GM12892 (cell line): Measurements from ENCODE around the gene C6orf136.
"Not testable (repeated sequence)": the region's sequence is repeated elsewhere in the genome, so short reads cannot be mapped to it uniquely, and the experiment has no call there.

Experiments
- DNase-seq: peaks from one replicate; pipeline ENCODE4 v3.0.0; 2011; ENCODE audit not compliant: insufficient read length
- FAIRE-seq: peaks from 2 replicates; lab custom pipeline; 2011; peaks lifted over from hg19 to GRCh38; lab: Jason Lieb, UNC
- POLR2A ChIP-seq: IDR thresholded peaks from 2 replicates; pipeline ENCODE4 v1.6.1; 2011; ENCODE audit warnings: low read depth, low read length, control low read depth
- POLR2AphosphoS5 ChIP-seq: IDR thresholded peaks from 2 replicates; pipeline ENCODE4 v1.6.1; 2011; ENCODE audit warnings: low read depth, low read length, control low read depth
- TAF1 ChIP-seq: IDR thresholded peaks from 2 replicates; pipeline ENCODE4 v1.6.1; 2011; ENCODE audit warnings: low read depth, mild to moderate bottlenecking, control low read depth, low read length, borderline replicate concordance

Gene C6orf136

GRCh38 chr6:30647242-30648116 is 546 bp downstream of the C6orf136 start:
- DNase-seq, result peak; percentile 88
- FAIRE-seq, result peak; percentile 68
- peak; percentile 72 for TF ChIP-seq POLR2A
- TF ChIP-seq TAF1, result peak; percentile 50; the same call in 1 of the 2 replicates
- 0 out of 2 replicates have a peak, but pooled peaks have one; percentile 34 for TF ChIP-seq POLR2AphosphoS5

- TF ChIP-seq POLR2A (no peak), TAF1 (no peak), POLR2AphosphoS5 (no peak)
- FAIRE-seq (no peak), DNase-seq (no peak)
Observed at GRCh38 chr6:30651143-30651542, 4.2 kb downstream of the C6orf136 start.

- no peak for DNase-seq
- TF ChIP-seq TAF1 (no peak), POLR2AphosphoS5 (no peak), POLR2A (no peak)
- FAIRE-seq, result no peak
Observed at GRCh38 chr6:30654798-30655742, 8.1 kb downstream of the C6orf136 start.

GRCh38 chr6:30655743-30656094 is 8.8 kb downstream of the C6orf136 start:
- FAIRE-seq, result no peak
- no peak for DNase-seq
- TF ChIP-seq TAF1 (no peak), POLR2A (no peak), POLR2AphosphoS5 (no peak)

GRCh38 chr6:30656513-30656912 is 9.6 kb downstream of the C6orf136 start:
- no peak for DNase-seq
- TF ChIP-seq POLR2A (no peak), TAF1 (no peak), POLR2AphosphoS5 (no peak)
- FAIRE-seq, result no peak

- TF ChIP-seq POLR2A, result no peak
- no peak for TF ChIP-seq TAF1
- TF ChIP-seq POLR2AphosphoS5, result no peak
- no peak for DNase-seq
- no peak for FAIRE-seq
Observed at GRCh38 chr6:30657454-30657853, 10.5 kb downstream of the C6orf136 start.

- DNase-seq, FAIRE-seq: not testable (repeated sequence)
Observed at GRCh38 chr6:30657922-30658321, 11.0 kb downstream of the C6orf136 start.

GRCh38 chr6:30664994-30665767 is 18.2 kb downstream of the C6orf136 start:
- DNase-seq (no peak), FAIRE-seq (no peak)
- TF ChIP-seq POLR2AphosphoS5, result no peak
- TF ChIP-seq TAF1, result no peak
- TF ChIP-seq POLR2A, result no peak

- FAIRE-seq, DNase-seq: not testable (repeated sequence)
Observed at GRCh38 chr6:30666300-30666699, 19.4 kb downstream of the C6orf136 start.

- TF ChIP-seq TAF1, result no peak
- DNase-seq (no peak), FAIRE-seq (no peak)
Observed at GRCh38 chr6:30670760-30671527, 24.0 kb downstream of the C6orf136 start.
